ENCODE measurements around the gene TTLL9. TPM values are rescaled to one million over a fixed set of nuclear protein-coding genes. Genes with fewer than 3 reads are reported as not detected.

TTLL9 gene
- total and polyA plus RNA-seq, 12 donors: 0.13 to 0.88 (median 0.23) TPM; not detected in 5

DNA sequence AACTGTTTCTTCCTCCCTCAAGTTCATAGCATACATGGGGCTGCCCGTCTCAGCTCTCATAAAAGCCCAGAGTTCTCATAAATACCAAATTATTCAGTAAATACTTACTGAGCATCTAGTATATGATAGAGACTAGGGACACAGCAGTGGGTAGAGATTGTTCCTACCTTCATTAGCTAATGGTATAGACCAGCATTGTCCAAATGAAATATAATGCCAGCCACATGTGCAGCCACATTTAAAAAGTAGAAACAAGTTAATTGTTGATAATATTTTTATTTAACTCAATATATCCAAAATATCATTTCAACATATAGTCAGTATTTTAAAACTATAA, 1.2 kb downstream of the TTLL9 start:
- Histone ChIP-seq H3K27me3 (no peaks in the 10 kb centered on the region), H3K4me3 (no peak overlapping the region), H3K36me3 (replicated peaks in 1 of 2) (no peaks in the 10 kb centered on the region), H3K4me1 (replicated peaks in 1 of 2) (peaks cover 8 to 14% of the 10 kb centered on the region in 2 donors), H3K9me3 (replicated peaks in 1 of 3) (no peaks in the 10 kb centered on the region), H3K27ac (no peak overlapping the region)
- no peak for DNase-seq
- intact Hi-C loops (cut with DNase I): no loop called here
- TF ChIP-seq, protein P1, sequence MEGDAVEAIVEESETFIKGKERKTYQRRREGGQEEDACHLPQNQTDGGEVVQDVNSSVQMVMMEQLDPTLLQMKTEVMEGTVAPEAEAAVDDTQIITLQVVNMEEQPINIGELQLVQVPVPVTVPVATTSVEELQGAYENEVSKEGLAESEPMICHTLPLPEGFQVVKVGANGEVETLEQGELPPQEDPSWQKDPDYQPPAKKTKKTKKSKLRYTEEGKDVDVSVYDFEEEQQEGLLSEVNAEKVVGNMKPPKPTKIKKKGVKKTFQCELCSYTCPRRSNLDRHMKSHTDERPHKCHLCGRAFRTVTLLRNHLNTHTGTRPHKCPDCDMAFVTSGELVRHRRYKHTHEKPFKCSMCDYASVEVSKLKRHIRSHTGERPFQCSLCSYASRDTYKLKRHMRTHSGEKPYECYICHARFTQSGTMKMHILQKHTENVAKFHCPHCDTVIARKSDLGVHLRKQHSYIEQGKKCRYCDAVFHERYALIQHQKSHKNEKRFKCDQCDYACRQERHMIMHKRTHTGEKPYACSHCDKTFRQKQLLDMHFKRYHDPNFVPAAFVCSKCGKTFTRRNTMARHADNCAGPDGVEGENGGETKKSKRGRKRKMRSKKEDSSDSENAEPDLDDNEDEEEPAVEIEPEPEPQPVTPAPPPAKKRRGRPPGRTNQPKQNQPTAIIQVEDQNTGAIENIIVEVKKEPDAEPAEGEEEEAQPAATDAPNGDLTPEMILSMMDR (IDR thresholded peaks at IDR 0.05): no peak
- TF ChIP-seq POLR2A (IDR thresholded peaks at IDR 0.05): no peak
- WGBS, 4 donors: 98 to 100% (median 100%) methylated on average over 1 of the region's 1 CpG

DNA sequence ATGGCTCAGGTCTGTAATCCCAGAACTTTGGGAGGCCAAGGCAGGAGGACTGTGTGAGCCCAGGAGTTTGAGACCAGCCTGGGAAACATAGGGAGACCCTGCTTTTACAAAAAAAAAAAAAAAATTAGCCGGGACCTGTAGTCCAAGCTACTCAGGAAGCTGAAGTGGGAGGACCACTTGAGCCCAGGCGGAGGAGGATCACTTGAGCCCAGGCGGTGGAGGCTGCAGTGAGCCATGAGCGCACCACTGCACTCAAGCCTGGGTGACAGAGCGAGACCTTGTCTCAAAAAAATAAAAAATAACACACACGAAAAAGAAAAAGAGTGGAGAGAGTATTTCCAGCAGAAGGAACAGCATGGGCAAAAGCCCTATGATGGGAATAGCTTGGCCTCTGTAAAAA, 2.0 kb downstream of the TTLL9 start:
- 87 to 92% (median 91%) methylated on average over 6 of the region's 6 CpGs for WGBS, 4 donors
- Histone ChIP-seq H3K27me3 (no peaks in the 10 kb centered on the region), H3K4me3 (no peak overlapping the region), H3K27ac (no peak overlapping the region), H3K36me3 (replicated peaks in 1 of 2) (no peaks in the 10 kb centered on the region), H3K9me3 (replicated peaks in 1 of 3) (no peaks in the 10 kb centered on the region), H3K4me1 (replicated peaks in 1 of 2) (peaks cover 8 to 14% of the 10 kb centered on the region in 2 donors)
- no peak for DNase-seq
- no peak for TF ChIP-seq POLR2A (IDR thresholded peaks at IDR 0.05)
- TF ChIP-seq, protein P1 (IDR thresholded peaks at IDR 0.05): no peak
- intact Hi-C loops (cut with DNase I): no loop called here

DNA sequence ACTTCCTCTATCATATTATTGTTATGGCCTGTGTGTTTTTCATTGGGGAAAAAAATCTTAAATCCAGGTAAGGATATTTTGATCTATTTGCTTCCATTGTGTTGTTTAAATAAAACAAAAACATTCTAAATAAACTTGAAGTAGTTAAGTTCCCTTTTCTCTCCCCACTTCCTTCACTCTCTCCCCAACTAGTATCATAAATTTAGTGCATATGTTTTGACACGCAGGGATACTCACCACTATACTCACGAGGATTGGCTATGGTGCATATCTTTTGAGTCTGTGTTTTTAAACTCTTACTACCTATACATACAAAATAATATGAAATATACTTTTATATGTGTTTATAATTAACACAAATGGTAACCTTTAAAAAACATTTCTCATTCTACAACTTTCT, 5.2 kb downstream of the TTLL9 start:
- 57 to 76% (median 73%) methylated on average over 2 of the region's 2 CpGs for WGBS, 4 donors
- intact Hi-C loops (cut with DNase I): no loop called here
- no peaks in the 10 kb centered on the region for H3K9me3 ChIP-seq (replicated peaks in 1 of 3)
- H3K36me3 ChIP-seq (replicated peaks in 1 of 2): no peaks in the 10 kb centered on the region
- no peak overlapping the region for H3K27ac ChIP-seq
- H3K27me3 ChIP-seq: no peaks in the 10 kb centered on the region
- H3K4me1 ChIP-seq (replicated peaks in 1 of 2): peaks cover 0 to 10% of the 10 kb centered on the region in 2 donors
- no peak for DNase-seq
- TF ChIP-seq, protein P1 (IDR thresholded peaks at IDR 0.05): no peak
- no peak for TF ChIP-seq POLR2A (IDR thresholded peaks at IDR 0.05)
- H3K4me3 ChIP-seq: no peak overlapping the region

DNA sequence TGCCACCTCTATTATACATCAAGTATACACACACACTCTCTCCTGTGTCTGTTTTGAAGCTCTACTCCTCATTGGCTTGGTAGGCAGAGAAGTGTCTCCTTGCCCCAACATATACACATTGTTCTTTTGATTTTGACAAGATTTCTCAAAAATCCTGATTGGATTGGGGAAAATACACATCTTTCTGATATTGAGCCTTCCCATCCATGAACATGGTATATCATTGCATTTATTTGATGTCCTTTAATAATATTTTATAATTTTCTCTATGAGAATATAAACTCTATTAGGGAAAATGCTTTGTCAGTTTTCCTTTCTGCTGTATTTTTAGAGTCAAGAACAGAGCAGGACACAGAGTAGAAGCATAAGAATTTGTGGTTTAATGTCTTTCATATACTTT, 7.2 kb downstream of the TTLL9 start:
- intact Hi-C loops (cut with DNase I): no loop called here

More for the DNA sequence above, 7.2 kb downstream of the TTLL9 start:
- no peaks in the 10 kb centered on the region for H3K27me3 ChIP-seq
- no peaks in the 10 kb centered on the region for H3K9me3 ChIP-seq (replicated peaks in 1 of 3)
- no peak overlapping the region for H3K27ac ChIP-seq
- no peak overlapping the region for H3K4me3 ChIP-seq
- no peaks in the 10 kb centered on the region for H3K36me3 ChIP-seq (replicated peaks in 1 of 2)
- TF ChIP-seq, protein P1 (IDR thresholded peaks at IDR 0.05): no peak
- no peak for TF ChIP-seq POLR2A (IDR thresholded peaks at IDR 0.05)
- H3K4me1 ChIP-seq (replicated peaks in 1 of 2): peaks cover 0 to 6% of the 10 kb centered on the region in 2 donors
- no peak for DNase-seq

Measured in adrenal gland (tissue), 12 donors.